Measurements from ENCODE around the gene LPAR1. TPM values are rescaled to one million over a fixed set of nuclear protein-coding genes. Genes with fewer than 3 reads are reported as not detected.

The LPAR1 gene
- total RNA-seq, 1 experiment from 2014 or later: 4.9 TPM

DNA sequence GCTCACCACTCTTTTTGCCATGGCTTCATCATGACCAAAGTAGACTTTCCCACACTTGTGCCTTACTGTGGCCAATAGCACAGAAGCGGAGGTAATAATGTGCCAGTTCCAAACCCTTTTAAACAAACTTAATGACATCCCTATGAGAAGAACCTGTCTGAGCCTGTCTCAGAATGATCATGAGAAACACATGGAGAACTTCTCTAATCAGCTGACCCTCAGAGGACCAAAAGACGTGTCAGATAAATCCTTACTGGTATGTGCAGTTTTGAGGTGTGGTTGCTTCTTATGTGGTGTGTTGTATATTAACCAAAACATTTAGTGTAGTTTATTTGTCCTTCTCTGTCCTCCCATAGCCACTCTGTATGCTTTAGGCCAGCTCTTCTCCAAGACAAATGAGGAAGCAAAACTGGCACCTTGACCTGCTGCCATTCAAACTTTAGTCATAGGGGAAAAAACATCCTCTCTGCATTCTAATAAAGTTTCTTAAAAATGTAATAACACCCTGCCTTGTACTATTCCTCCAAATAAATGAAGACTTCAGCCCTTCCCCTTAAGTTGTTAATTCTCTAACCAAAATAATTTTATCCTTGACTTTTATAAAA, 200.8 kb downstream of the LPAR1 start (continued):
- TF ChIP-seq, protein P1, sequence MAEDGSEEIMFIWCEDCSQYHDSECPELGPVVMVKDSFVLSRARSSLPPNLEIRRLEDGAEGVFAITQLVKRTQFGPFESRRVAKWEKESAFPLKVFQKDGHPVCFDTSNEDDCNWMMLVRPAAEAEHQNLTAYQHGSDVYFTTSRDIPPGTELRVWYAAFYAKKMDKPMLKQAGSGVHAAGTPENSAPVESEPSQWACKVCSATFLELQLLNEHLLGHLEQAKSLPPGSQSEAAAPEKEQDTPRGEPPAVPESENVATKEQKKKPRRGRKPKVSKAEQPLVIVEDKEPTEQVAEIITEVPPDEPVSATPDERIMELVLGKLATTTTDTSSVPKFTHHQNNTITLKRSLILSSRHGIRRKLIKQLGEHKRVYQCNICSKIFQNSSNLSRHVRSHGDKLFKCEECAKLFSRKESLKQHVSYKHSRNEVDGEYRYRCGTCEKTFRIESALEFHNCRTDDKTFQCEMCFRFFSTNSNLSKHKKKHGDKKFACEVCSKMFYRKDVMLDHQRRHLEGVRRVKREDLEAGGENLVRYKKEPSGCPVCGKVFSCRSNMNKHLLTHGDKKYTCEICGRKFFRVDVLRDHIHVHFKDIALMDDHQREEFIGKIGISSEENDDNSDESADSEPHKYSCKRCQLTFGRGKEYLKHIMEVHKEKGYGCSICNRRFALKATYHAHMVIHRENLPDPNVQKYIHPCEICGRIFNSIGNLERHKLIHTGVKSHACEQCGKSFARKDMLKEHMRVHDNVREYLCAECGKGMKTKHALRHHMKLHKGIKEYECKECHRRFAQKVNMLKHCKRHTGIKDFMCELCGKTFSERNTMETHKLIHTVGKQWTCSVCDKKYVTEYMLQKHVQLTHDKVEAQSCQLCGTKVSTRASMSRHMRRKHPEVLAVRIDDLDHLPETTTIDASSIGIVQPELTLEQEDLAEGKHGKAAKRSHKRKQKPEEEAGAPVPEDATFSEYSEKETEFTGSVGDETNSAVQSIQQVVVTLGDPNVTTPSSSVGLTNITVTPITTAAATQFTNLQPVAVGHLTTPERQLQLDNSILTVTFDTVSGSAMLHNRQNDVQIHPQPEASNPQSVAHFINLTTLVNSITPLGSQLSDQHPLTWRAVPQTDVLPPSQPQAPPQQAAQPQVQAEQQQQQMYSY (CRISPR knock-in tag; IDR thresholded peaks at IDR 0.05): no peak
- TF ChIP-seq EMX1 (CRISPR knock-in tag; IDR thresholded peaks at IDR 0.05): no peak
- TF ChIP-seq, protein P2, sequence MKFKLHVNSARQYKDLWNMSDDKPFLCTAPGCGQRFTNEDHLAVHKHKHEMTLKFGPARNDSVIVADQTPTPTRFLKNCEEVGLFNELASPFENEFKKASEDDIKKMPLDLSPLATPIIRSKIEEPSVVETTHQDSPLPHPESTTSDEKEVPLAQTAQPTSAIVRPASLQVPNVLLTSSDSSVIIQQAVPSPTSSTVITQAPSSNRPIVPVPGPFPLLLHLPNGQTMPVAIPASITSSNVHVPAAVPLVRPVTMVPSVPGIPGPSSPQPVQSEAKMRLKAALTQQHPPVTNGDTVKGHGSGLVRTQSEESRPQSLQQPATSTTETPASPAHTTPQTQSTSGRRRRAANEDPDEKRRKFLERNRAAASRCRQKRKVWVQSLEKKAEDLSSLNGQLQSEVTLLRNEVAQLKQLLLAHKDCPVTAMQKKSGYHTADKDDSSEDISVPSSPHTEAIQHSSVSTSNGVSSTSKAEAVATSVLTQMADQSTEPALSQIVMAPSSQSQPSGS (CRISPR knock-in tag; IDR thresholded peaks at IDR 0.05; ENCODE audit: borderline replicate concordance, low read depth): no peak

DNA sequence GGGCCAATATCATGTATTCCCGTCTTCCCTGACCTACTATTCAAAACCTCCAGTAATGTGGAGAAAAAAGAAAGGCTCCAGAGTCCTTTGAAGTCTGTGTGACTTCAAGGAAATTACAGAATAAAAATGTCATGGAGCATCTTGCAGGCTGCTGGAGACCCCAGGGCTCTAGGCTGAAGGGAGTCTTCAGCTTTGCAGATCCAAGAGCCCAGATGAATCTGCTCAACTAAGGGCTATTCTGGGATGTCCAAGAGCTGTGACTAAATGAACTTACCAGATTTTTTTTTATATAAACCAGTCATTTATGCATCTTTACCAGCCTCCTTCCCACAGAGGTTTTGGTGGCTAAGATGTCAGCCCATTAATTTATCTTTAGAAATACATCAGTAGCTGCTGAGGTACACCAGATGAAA, 202.4 kb downstream of the LPAR1 start:
- no peaks in the 10 kb centered on the region for H3K36me3 Mint-ChIP-seq
- no peak overlapping the region for H3K27ac Mint-ChIP-seq
- ChIA-PET CTCF (interaction anchor here (0.8 kb wide), 1 partner anchor 464 kb away, joined by 3 read pairs; no protein-coding TSS in a partner anchor), POLR2A (no interaction called here)
- ATAC-seq: no peak
- no peak overlapping the region for H3K4me3 Mint-ChIP-seq
- 0 out of 2 replicates have a peak, but pooled peaks cover 3% of the 10 kb centered on the region for H3K4me1 Mint-ChIP-seq
- no peaks in the 10 kb centered on the region for H3K27me3 Mint-ChIP-seq (ENCODE audit: low read depth)
- no peak for DNase-seq (ENCODE audit: low spot score)
- H3K9me3 Mint-ChIP-seq: no peaks in the 10 kb centered on the region; the same call in 1 of the 2 replicates
- TF ChIP-seq ZNF423 (CRISPR knock-in tag; IDR thresholded peaks at IDR 0.05): no peak
- TF ChIP-seq, protein P3, sequence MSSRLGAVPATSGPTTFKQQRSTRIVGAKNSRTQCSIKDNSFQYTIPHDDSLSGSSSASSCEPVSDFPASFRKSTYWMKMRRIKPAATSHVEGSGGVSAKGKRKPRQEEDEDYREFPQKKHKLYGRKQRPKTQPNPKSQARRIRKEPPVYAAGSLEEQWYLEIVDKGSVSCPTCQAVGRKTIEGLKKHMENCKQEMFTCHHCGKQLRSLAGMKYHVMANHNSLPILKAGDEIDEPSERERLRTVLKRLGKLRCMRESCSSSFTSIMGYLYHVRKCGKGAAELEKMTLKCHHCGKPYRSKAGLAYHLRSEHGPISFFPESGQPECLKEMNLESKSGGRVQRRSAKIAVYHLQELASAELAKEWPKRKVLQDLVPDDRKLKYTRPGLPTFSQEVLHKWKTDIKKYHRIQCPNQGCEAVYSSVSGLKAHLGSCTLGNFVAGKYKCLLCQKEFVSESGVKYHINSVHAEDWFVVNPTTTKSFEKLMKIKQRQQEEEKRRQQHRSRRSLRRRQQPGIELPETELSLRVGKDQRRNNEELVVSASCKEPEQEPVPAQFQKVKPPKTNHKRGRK (CRISPR knock-in tag; IDR thresholded peaks at IDR 0.05; ENCODE audit: borderline replicate concordance): no peak
- TF ChIP-seq, protein P4, sequence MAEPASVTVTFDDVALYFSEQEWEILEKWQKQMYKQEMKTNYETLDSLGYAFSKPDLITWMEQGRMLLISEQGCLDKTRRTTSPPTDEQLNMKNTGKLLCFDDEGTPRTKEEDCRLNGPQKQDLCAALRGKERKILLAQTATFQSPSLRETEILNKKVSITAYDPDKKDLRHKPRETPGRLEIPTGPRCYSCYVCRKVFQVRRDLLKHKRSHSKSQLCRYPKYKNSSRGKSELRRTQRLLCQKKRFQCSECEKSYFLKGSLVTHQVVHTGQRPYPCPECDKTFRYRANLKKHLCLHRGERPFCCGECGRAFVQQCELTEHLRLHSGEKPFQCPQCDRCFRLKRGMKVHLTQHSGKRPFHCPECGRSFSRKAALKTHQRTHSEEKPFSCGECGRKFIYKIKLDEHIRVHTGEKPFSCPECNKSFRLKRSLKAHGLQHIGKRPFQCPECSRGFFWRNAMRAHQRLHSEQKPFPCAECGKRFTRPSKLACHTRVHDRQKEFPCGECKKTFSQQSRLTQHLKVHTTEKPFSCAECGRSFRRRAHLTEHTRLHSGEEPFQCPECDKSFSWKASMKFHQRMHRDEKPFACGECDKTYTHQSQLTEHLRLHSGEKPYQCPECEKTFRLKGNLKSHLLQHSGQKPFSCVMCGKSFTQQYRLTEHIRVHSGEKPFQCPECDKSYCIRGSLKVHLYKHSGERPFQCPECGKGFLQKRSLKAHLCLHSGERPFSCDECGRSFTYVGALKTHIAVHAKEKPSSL (CRISPR knock-in tag; conservative IDR thresholded peaks at IDR 0.05): no peak
- TF ChIP-seq, protein P5, sequence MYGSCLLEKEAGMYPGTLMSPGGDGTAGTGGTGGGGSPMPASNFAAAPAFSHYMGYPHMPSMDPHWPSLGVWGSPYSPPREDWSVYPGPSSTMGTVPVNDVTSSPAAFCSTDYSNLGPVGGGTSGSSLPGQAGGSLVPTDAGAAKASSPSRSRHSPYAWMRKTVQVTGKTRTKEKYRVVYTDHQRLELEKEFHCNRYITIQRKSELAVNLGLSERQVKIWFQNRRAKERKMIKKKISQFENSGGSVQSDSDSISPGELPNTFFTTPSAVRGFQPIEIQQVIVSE (CRISPR knock-in tag; IDR thresholded peaks at IDR 0.05; ENCODE audit: borderline replicate concordance): no peak
- no peak for TF ChIP-seq IRF2 (CRISPR knock-in tag; IDR thresholded peaks at IDR 0.05; ENCODE audit: borderline replicate concordance, low read depth)
- TF ChIP-seq SOX15 (CRISPR knock-in tag; IDR thresholded peaks at IDR 0.05): no peak
- no peak for TF ChIP-seq ATF1 (CRISPR knock-in tag; IDR thresholded peaks at IDR 0.05)
- TF ChIP-seq, protein P6, sequence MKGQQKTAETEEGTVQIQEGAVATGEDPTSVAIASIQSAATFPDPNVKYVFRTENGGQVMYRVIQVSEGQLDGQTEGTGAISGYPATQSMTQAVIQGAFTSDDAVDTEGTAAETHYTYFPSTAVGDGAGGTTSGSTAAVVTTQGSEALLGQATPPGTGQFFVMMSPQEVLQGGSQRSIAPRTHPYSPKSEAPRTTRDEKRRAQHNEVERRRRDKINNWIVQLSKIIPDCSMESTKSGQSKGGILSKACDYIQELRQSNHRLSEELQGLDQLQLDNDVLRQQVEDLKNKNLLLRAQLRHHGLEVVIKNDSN (CRISPR knock-in tag; IDR thresholded peaks at IDR 0.05): no peak
- no peak for TF ChIP-seq FOXJ3 (CRISPR knock-in tag; IDR thresholded peaks at IDR 0.05; ENCODE audit: borderline replicate concordance)
- TF ChIP-seq, protein P7, sequence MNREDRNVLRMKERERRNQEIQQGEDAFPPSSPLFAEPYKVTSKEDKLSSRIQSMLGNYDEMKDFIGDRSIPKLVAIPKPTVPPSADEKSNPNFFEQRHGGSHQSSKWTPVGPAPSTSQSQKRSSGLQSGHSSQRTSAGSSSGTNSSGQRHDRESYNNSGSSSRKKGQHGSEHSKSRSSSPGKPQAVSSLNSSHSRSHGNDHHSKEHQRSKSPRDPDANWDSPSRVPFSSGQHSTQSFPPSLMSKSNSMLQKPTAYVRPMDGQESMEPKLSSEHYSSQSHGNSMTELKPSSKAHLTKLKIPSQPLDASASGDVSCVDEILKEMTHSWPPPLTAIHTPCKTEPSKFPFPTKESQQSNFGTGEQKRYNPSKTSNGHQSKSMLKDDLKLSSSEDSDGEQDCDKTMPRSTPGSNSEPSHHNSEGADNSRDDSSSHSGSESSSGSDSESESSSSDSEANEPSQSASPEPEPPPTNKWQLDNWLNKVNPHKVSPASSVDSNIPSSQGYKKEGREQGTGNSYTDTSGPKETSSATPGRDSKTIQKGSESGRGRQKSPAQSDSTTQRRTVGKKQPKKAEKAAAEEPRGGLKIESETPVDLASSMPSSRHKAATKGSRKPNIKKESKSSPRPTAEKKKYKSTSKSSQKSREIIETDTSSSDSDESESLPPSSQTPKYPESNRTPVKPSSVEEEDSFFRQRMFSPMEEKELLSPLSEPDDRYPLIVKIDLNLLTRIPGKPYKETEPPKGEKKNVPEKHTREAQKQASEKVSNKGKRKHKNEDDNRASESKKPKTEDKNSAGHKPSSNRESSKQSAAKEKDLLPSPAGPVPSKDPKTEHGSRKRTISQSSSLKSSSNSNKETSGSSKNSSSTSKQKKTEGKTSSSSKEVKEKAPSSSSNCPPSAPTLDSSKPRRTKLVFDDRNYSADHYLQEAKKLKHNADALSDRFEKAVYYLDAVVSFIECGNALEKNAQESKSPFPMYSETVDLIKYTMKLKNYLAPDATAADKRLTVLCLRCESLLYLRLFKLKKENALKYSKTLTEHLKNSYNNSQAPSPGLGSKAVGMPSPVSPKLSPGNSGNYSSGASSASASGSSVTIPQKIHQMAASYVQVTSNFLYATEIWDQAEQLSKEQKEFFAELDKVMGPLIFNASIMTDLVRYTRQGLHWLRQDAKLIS (CRISPR knock-in tag; IDR thresholded peaks at IDR 0.05; ENCODE audit: borderline replicate concordance): no peak
- TF ChIP-seq, protein P8, sequence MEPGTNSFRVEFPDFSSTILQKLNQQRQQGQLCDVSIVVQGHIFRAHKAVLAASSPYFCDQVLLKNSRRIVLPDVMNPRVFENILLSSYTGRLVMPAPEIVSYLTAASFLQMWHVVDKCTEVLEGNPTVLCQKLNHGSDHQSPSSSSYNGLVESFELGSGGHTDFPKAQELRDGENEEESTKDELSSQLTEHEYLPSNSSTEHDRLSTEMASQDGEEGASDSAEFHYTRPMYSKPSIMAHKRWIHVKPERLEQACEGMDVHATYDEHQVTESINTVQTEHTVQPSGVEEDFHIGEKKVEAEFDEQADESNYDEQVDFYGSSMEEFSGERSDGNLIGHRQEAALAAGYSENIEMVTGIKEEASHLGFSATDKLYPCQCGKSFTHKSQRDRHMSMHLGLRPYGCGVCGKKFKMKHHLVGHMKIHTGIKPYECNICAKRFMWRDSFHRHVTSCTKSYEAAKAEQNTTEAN (CRISPR knock-in tag; IDR thresholded peaks at IDR 0.05): no peak
